A204.1 (cell line): ENCODE measurements around the gene NRP2.

ENCODE experiments used
- FAIRE-seq: peaks from 2 replicates; lab custom pipeline; 2012; peaks lifted over from hg19 to GRCh38; lab: Jason Lieb, UNC

NRP2 gene

DNA sequence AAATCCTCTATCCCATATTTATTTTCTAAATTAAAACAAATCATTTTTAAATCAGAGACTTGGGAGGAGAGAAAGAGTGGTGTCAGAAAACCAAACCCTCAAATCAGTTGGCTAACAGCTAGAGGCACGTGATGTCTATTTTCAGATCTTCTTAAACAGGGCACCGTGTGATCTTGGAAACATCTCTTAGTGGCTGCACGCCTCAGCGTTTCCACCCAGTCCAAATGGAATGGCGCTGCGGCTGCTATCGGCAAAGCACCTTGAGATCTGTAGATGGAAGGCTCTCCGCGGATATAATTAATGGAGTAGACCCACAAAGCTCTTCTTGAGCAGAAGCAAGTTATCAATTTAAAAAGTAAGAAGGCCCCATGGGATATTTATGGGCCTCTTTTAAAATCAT lies 50.0 kb downstream of the NRP2 start:
- FAIRE-seq: no peak

DNA sequence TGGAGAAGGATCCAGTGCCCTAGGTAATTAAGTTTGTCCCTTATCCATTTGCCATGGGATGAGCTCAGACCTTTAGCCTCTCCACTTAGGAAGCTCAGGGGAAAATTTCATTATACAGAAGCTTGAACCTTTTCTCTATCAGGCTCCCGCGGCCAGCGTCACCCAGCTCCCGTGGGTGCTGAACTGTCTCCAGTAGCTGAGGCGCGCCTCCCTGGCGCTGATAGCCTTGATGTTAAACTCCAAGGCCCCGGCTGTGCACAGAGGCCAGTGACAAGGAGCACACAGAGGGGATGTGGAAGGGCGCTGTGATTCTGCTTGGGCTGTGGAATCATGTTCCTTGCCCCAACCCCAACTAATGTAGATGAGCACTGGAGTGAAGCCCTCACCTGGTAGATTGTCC lies 50.8 kb downstream of the NRP2 start:
- no peak for FAIRE-seq

DNA sequence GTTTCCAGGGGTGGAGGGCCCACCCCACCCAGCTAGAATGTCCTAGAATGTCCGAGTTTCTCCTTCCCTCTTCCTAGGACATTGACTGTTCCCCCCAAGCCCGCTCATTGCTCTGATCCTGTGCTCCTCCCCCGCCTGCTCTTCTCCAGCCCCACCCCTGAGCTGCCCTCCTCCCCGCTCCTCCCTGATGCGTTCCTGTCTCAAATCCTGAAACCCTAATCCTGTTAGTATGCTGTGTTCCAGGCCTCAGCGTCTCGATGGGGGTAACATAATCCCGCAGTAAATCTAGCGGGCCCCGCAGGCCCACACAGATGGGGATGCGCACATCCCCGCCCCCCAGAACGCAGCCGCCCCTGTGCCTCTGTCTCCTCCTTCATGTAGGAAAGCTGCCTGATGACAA lies 51.3 kb downstream of the NRP2 start:
- FAIRE-seq: no peak

DNA sequence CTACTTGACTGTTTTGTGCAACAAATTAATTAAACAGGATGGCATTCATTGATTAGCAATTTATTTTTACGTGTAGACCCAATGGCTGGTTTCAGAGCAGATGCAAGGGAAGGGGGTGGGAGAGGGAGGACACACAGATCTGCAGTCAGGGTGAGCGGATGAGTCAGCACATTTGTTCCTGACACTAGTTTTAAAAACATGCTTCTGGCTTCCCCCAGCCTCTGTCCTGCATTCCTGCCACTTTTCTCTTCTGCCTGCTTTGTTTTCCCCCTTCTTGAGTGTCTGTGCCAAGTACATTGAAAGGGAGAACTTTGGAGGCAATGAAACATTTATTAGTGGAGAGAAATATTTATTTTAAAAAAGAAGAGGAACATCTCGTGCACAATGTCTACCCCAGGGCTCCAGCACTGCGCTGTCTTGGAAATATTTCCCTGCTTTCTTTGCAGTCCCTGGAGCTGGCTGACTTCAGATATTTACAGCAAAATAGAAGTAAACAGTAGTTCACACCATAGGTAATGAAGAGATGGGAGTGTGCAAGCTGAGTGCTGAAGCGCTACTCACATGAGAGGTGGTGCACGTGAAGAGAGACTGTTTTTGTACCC lies 52.2 kb downstream of the NRP2 start:
- FAIRE-seq: no peak

DNA sequence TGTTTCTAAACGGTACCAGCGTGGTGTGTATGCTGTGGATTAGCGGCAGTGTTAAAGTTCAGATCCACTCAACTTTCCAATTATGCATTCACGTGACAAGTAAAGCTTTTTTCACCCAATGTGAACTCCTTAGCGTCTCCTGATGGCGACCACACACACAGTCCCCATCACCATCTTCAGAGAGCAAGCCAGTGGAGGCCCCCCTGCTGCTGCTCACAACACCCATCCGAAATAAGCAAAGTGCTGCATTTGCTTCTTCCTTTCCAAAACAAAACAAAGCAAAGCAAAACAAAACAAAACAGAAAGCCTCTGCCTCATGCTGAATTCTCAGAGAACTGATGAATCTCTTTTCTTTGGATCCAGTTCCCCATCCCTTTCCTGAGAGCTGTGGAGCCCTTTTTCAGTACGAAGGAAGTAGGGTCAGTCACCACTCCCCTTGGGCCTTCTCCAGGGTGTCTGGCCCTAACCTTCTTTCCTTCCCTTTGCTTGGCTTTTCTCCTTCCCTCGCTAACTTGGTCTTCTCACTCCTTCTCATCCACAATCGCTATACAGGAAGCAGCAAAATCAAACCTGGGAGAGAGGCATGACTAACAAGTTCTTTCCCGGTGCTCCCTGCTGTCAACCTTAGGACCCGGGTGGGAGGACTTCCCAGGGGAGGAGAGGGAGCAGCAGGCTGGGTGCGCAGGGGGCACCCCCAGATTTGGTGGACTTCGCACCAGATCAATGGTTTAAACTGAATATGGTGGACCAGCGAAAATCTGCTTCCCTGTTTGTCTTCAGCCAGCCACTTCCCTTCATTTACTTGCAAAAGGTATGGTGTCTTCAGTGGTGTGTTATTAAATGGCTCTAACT lies 56.0 kb downstream of the NRP2 start:
- no peak for FAIRE-seq

DNA sequence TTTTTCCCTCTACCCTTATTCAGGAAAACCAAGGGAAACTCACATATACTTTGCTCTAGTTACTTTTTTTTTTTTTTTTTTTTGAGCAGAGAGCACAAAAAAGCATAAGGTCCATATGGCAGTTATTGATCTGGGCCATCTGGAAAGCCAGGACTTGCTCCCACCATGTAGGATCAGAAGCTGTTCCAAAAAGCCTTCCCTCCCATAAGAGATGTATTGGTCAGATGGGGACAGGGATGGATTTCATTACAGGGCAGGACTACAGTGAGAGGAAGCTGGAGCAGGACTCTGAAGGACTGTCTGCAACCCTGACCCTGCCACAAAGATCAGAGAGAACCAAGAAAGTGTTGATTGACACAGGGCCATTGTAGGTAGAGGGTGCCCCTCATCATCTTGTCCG lies 57.3 kb downstream of the NRP2 start:
- FAIRE-seq: no peak

DNA sequence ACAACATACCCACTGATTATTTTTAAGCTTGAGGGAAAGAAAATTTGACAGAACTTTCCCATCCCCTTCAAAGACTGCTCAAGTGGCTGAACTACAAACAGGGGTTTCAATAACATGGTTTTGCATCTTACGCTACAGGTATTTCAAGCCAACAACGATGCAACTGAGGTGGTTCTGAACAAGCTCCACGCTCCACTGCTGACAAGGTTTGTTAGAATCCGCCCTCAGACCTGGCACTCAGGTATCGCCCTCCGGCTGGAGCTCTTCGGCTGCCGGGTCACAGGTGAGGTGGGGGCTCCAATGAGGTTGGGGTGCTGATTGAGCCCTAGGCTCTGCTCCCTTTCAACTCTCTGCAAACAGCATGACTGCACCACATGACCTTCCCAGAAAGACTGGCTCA lies 58.1 kb downstream of the NRP2 start:
- FAIRE-seq: no peak

DNA sequence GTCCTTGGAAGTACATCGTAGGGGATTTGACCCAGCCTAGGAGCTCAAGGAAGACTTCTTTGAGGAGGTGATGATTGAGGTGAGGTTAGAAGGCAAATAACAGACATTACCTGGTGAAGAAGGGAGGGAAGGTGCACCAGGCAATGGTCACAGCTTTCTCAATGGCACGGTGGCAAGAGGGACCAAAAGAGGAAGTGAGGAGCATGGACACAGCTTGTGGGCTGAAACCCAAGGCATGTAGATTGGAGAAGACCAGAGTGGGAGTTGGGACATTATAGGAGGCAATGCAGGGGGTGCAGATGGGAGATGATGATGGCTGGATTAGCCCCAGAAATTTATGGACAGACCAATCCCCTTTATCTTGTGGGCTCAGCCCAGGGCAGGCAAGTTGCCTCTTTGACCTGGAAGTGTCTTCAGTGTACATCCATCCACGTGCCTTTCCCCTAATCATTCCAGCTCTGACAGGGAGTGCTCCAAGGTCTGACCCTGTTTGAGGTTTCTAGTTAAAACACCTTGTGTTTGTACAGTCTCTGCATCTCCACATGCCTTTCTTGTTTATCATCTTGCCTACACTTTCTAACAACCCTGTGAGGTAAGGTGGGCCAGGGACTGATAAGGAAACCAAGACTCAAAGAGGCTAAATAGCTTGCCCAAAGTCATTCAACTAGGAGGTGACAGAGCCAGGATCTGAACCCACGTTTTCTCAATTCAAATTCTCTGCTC lies 59.1 kb downstream of the NRP2 start:
- FAIRE-seq: no peak

DNA sequence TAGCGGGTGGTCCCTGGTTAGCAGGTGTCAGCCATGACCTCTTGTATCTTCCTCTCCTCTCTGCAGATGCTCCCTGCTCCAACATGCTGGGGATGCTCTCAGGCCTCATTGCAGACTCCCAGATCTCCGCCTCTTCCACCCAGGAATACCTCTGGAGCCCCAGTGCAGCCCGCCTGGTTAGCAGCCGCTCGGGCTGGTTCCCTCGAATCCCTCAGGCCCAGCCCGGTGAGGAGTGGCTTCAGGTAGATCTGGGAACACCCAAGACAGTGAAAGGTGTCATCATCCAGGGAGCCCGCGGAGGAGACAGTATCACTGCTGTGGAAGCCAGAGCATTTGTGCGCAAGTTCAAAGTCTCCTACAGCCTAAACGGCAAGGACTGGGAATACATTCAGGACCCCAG lies 60.8 kb downstream of the NRP2 start:
- no peak for FAIRE-seq

DNA sequence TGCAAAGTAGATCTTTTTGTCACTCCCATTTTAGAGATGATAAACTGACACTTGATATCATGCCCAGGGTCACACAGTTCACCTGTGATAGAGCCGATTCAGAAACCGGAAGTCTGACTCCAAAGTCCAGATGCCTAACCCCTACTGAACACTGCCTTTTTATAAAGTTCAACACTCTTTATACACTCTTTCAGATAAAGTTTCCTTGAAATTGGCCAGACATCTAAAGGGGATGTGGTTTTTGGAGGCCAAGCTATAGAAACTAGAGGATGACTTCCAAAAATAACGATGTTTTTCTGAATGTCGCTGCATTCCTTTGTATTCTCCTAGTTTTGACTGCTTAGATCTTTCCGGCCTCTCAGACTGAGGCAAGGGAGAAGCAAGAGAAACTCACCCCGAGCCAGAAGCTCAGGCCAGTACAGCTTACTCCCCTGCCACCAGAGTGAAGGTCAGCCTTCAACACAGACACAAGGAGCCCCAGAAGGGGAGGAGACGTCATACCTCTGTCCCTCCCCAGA lies 61.8 kb downstream of the NRP2 start:
- FAIRE-seq: no peak

DNA sequence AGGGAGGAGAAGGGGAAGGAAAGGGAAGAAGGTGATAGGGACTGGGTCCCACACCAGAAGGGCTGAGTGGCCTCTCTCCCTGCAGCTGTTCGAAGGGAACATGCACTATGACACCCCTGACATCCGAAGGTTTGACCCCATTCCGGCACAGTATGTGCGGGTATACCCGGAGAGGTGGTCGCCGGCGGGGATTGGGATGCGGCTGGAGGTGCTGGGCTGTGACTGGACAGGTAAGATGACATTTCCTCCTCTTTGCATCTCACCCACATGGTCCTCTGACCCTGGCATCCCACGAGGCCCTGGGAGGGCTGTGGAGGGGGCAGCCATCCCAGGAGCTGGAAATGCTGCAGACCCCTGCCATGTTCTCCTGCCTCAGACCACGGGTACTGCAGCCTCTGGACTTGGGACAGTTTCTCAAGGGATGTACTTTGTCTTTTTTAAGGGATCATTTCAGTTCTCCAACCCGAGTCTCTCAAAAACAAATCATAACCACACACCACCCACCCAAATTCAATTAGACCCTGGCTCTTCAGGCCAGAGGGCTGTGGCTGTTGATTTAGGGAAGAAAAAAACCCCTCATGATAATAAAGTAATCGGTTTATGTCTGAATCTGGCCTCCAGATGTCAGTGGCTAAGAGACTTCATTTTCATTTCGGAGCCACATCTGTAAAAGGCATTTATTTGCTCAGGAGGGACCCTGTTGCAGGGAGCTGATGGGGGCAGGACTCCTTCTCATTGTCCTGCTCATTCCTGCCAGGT lies 63.5 kb downstream of the NRP2 start:
- no peak for FAIRE-seq

DNA sequence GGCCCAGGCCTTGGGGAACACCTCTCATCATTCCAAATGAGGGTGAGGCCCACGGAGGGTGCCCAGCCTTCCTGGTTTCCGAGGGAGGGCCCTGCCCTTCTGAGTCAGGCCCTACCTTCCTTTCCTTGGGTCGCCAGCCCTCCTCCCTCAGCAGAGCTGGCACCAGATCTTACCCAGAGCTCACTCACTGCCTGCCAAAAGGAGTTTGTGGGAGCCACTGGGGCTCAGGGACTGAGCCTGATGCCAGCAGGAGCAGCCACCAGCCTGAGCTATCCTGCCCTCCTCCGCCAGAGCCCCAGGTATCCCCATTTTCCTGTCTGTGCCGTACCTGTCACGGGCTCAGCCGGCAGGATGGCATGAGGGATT lies 64.1 kb downstream of the NRP2 start:
- no peak for FAIRE-seq

DNA sequence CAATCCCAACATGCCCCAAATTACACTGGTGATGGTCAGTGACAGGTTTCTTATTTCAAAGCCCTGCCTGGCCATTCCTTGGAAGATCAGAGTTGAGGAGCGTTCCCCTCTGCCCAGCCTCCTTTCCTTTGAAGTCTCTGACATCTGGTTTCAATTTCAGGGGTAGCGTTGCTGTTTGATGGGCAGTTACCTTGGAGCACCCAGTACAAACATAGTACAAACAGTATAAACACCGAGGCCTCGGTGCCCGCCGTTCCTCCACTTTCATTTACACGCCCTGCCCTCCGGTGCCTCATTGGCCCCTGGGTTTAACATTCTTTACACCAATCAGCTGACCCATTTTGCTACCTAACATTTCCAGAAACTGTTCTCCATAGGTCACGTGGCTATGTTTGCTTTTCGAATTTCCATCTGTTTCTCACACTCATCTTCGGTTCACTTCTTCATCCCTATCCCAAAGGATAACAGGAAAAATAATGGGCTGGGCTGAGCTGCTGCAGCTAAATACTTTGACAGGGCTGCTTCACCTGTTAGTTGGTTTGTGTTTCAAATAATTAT lies 65.6 kb downstream of the NRP2 start:
- FAIRE-seq: no peak

DNA sequence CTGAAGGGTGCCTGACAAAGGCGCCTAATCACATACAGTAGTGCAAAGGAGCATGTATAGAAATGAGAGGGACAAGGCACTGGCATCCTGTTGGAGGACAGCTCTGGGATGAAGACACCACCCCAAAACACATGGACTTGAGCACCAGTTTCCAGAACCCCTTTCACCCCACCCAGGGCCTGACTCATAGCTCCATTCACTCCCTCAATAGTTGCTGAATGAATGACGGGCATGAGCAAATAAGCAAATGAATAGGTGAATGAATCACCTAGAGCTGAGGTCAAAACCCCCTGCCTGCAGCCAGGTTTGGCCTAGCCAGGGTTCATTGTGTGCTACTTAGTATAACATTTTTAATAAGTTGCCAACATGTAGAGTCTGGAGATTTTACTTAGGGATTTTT lies 66.3 kb downstream of the NRP2 start:
- no peak for FAIRE-seq

DNA sequence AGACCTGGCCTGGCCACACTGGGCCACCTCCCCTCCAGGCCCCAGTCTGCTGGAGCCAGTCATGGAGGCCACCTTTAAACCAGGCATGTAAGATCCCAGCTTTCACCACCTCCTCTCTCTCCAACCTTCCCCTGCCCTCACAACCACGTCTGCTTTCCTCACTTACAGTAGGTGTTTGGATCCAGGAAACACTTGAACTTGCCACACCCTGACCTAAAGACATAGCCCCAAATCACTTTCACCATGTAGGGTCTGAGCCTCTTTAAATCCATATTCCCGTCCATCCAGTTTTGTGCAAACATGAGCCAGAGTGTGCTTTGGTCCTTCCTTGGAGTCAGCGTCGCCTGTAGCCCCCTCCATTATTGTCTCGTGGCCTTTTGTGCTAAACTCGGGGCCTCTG lies 66.8 kb downstream of the NRP2 start:
- no peak for FAIRE-seq

DNA sequence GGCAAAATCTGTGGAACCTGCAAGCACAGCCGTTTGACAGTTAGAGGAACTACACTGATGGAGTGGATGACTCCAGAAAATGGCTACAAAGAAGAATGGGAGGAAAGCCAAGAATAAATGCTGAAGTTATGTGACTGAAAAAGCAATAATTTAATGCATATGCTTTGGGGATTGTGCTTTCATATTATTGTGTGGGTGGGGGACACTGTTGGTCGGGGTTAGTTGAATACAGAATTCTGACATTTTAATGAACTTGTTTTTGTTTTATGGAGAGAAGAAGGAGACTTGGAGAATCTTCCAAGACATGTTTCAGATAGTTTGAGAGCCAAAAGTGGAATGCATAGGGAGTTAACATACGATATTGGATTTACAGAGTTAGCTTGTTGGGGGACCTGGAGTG lies 68.5 kb downstream of the NRP2 start:
- FAIRE-seq: no peak

DNA sequence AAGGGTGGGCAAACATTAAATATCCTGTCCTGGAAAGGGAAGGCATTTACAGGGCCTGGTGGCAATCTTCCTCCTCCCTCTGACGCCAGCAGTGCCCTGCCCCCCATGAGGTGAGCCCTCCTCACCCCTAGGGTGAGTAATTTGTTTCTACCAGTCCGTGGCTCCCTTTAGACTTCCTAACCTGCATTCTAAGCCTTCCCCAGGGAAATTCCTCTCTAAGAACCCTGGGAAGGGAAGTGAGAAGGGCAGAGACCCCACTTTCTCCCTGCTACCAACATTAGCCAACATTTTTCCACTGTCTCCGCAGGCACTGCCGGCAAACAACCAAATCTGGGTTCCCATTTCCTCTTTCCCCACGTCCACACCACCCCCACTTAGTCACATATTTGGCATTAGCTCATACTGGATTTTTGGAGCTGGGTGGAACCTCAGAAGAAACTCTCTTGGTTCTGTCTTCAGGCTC lies 69.3 kb downstream of the NRP2 start:
- FAIRE-seq: no peak

DNA sequence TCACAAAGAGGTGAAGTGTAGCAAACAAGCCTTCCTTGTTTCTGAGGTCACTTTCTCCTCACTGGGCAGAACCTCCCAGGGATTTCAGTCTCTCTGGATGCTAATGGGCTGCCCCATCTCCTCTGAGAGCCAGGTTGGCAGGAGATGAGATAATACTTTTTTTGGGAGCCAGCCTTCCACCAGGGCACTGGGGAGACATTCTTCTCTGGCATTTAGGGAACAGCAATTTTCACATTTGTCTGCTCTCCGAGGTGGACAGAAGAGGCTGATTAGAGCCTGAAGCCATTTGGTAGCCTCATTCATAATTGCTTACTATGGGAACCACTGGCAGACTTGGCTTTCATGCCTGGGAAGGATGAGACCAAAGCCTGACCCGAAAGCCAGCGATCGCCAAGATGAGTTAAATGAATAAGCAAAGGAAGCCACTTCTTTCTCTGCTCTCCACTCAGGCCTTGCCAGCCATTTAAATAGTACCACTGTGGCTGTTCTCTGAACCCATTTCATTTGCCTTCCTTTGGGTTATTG lies 70.1 kb downstream of the NRP2 start:
- no peak for FAIRE-seq

DNA sequence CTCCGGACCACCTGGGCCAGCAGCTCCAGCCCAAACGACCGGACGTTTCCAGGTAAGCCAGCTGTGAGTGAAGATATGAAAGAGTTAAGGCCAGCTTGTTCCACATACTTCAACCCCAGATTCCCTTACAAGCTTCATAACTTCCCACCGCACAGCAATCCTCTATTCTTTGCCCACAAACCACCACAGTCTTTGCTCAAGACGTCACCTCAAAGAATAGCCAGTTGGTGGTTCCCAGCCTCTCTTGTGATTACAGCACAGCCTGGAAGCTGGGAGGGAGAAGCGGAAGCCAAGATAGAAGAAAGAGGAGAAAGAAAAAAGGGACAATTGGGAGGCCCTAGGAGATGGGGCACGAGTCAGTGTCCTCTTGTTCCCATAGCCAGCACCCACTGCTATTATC lies 70.6 kb downstream of the NRP2 start:
- FAIRE-seq: no peak

DNA sequence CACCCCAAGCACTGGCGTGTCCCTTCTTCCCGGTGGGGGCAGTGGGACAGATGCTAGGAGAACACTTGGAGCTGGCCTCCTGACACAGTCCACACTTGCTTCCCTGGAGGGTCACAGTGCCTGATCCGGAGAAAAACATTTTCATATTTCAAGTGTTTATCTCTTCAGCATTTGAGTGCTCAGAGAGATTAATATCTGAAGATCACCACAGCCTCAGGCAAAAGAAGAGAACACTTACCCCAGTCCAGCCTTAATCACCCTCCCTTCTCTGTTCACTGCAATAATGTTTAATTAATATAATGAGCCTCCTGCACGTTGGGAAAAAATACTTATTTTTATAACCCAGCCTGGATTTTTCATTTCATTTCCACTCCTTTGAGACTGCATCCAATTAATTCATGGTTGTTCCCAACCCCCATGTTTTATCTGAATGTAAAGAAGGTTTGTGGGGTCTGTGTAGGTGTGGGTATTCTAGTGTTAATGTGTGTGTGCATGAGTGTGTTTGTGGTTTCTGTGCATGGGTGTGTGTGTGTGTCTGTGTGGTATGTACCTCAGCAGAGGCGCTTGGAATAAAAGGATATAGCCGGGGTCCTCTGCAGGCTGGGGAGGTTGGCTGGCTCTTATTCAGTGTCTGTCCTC lies 72.1 kb downstream of the NRP2 start:
- FAIRE-seq: no peak

DNA sequence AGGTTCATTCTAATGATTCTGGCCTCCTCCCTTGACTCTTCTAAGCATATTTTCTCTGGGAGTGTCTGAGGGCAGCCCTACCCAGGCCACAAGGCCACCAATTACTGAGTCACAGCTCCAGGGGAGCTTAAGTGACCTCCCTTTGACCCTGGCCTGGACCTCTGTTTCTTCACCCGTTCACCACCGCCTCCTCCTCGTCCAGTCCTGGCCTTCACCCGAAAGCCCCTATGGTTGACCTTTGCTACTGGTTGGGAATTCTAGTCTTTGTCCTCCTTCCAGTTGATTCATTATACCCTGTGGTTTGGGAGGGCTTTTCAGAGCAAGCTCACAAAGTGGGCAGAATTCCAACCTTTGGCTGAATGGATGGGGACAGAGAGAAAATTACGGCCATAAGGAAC lies 72.6 kb downstream of the NRP2 start:
- FAIRE-seq: no peak
